Skin epidermis (tissue), 12 donors: ENCODE measurements around the gene NISCH.

Source experiments
- H3K27ac ChIP-seq, 21 experiments: fragments of 200-600 bp; sonication (generic) in 11 of 21; one replicate each; pipeline ENCODE4 v1.5.0; 2020; ENCODE audit warnings: mild to moderate bottlenecking in 3 of 21, inconsistent platforms in 2 of 21, moderate library complexity in 2 of 21
- H3K4me3 ChIP-seq, 7 experiments: fragments of 200-600 bp; sonication (generic) in 2 of 7; one replicate each; pipeline ENCODE4 v1.5.0; 2020; ENCODE audit warnings: inconsistent platforms in 2 of 7, mild to moderate bottlenecking in 2 of 7, moderate library complexity in 1 of 7

NISCH gene

GRCh38 chr3:52501046-52501445, 45.6 kb downstream of the NISCH start:
- no peak overlapping the region for H3K4me3 ChIP-seq
- H3K27ac ChIP-seq, result no peak overlapping the region

GRCh38 chr3:52502001-52502400, 46.6 kb downstream of the NISCH start:
- no peak overlapping the region for H3K4me3 ChIP-seq

GRCh38 chr3:52502808-52503350, 47.5 kb downstream of the NISCH start:
- Histone ChIP-seq H3K27ac (no peak overlapping the region), H3K4me3 (no peak overlapping the region)

More at GRCh38 chr3:52502001-52502400, 46.6 kb downstream of the NISCH start:
- no peak overlapping the region for H3K27ac ChIP-seq

GRCh38 chr3:52503788-52504424, 48.5 kb downstream of the NISCH start:
- no peak overlapping the region for H3K4me3 ChIP-seq
- H3K27ac ChIP-seq, result no peak overlapping the region

- no peak overlapping the region for H3K27ac ChIP-seq
- no peak overlapping the region for H3K4me3 ChIP-seq
Observed at GRCh38 chr3:52504977-52505376, 49.6 kb downstream of the NISCH start.

- Histone ChIP-seq H3K4me3 (no peak overlapping the region), H3K27ac (no peak overlapping the region)
Observed at GRCh38 chr3:52506266-52506966, 51.0 kb downstream of the NISCH start.

DNA sequence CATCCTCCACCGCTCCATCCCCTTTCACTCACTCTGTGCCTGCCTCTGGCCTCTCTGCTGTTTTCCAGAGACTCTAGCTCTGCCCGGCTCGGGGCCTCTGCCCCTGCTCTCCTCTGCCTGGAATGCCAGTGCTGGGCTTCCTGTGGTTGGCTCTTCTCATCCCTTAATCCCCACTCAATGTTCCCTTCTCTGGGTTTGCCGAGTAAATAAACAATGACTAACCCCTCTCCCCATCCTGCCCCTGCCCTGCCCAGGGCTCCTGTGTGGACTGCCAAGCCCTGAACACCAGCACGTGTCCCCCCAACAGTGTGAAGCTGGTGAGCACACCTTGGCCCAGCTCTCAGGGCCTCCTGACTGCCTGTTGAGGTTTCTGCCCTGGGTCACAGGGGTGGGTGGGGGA, 52.0 kb downstream of the NISCH start:
- Histone ChIP-seq H3K4me3 (no peak overlapping the region), H3K27ac (no peak overlapping the region)

GRCh38 chr3:52509753-52510328, 54.4 kb downstream of the NISCH start:
- no peak overlapping the region for H3K27ac ChIP-seq
- no peak overlapping the region for H3K4me3 ChIP-seq

DNA sequence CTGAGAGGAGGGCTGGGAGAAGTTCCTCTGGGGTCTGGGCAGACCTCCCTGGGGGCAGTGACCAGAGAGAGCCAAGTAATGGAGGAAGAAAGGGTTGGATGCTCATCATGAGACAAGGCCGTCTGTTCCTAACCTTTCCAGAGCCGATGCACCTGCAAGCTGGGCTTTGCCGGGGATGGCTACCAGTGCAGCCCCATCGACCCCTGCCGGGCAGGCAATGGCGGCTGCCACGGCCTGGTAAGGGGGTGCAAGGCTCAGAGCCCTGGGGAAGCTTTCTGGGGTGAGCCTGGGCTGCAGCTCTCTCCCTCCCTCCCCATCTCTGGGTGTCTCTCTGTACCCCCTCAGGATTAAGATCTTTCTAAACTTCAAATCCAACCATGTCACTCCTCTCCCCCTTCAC, 56.1 kb downstream of the NISCH start:
- Histone ChIP-seq H3K4me3 (no peak overlapping the region), H3K27ac (no peak overlapping the region)

- H3K27ac ChIP-seq, result no peak overlapping the region
- H3K4me3 ChIP-seq, result no peak overlapping the region
Observed at GRCh38 chr3:52512105-52512504, 56.7 kb downstream of the NISCH start.

GRCh38 chr3:52512727-52513126, 57.3 kb downstream of the NISCH start:
- H3K27ac ChIP-seq, result no peak overlapping the region
- no peak overlapping the region for H3K4me3 ChIP-seq

DNA sequence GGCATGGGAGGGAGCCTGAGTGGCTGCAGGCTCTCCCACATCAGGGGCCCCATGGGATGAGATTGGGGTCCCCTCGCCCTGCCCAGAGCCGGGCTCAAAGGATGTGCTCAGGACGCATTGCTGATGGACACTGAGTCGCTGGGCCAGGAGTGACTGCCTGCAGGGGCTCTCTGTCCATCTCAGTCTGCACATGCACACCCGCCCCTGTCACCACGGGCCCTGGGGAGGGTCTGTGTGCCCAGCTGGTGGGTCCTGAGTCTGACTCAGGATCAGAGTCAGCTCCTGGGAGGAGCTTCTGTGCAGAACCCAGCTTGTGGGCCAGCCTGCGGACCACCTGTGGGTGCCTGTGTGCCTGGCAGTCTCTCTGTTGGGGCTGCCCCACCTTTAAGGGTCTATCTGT, 57.9 kb downstream of the NISCH start:
- Histone ChIP-seq H3K4me3 (no peak overlapping the region), H3K27ac (no peak overlapping the region)

DNA sequence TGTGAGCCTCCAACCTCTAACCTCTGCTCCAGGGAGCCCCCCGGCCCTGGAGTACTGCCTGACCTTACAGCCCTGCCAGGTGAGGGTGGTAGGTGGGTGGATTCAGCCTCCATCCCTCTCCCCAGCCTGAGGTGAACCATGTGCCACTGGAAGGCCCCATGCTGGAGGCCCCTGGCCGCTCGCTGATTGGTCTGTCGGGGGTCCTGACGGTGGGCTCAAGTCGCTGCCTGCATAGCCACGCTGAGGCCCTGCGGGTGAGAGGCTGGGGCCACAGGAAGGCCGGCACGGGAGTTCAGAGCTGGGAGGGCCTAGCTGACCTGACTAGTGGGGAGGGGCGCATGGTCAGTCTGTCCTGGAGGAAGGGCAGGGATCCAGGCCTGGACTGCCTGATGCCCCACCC, 59.2 kb downstream of the NISCH start:
- Histone ChIP-seq H3K4me3 (no peak overlapping the region), H3K27ac (no peak overlapping the region)

GRCh38 chr3:52515192-52515591, 59.8 kb downstream of the NISCH start:
- no peak overlapping the region for H3K4me3 ChIP-seq
- no peak overlapping the region for H3K27ac ChIP-seq

DNA sequence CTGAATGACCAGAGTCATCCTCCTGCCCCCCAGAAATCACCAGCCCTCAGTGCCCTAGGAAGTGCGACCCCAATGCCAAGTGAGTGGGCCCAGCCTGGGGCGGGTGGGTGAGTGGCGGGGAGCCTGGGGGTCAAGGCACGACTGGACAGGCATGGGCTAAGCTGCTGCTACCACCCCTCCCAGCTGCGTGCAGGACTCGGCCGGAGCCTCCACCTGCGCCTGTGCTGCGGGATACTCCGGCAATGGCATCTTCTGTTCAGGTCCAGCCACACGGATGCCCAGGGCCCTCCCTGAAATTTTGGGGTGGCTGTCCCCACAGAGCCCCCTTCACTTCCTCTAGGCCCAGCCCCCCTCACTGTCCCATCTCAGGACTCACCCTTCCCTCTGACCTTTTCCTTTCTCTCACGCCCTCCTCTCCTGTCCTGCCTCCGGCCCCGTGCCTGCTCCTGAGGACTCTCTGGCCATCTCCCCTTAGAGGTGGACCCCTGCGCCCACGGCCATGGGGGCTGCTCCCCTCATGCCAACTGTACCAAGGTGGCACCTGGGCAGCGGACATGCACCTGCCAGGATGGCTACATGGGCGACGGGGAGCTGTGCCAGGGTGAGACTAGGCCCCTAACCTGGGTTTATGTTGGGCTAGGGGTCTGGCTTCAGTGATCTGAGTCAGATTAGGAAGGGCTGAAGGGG, 61.2 kb downstream of the NISCH start:
- no peak overlapping the region for H3K27ac ChIP-seq
- H3K4me3 ChIP-seq, result no peak overlapping the region

DNA sequence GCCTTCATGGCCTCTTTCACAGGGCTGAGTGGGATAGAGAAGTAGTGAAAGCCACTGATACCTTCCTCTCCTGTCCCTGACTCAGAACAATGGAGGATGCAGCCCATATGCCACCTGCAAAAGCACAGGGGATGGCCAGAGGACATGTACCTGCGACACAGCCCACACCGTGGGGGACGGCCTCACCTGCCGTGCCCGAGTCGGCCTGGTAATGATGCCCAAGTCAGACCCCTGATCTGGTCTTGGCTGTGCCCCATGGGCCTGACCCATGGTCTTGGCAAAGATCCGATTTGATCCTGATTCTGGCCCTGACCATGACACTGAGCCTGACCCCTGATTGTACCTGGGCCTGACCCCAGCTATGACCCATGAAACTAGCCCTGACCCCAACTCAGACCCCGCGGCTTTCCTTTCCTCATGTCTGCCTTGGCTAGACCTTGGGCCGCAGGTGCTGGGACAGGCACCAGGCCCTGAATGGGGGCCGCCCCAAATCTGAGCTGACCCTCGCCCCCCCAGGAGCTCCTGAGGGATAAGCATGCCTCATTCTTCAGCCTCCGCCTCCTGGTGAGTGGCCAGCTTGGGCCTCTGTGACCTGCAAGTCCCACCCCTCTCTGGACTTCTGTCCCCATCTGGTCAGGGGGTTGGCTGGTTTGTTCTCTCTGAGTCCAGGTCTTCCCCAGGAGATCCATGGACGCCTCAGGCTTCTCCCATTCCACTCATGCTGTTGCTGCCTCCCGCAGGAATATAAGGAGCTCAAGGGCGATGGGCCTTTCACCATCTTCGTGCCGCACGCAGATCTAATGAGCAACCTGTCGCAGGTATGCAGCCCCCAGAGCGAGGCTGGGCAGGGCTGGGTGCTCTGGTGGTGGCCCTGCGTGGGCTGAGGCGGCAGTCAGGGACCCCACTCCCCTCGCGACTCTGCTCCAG, 62.7 kb downstream of the NISCH start:
- H3K27ac ChIP-seq, result no peak overlapping the region
- peak overlapping the region in 1 of 7 experiments; percentile 14 for H3K4me3 ChIP-seq

DNA sequence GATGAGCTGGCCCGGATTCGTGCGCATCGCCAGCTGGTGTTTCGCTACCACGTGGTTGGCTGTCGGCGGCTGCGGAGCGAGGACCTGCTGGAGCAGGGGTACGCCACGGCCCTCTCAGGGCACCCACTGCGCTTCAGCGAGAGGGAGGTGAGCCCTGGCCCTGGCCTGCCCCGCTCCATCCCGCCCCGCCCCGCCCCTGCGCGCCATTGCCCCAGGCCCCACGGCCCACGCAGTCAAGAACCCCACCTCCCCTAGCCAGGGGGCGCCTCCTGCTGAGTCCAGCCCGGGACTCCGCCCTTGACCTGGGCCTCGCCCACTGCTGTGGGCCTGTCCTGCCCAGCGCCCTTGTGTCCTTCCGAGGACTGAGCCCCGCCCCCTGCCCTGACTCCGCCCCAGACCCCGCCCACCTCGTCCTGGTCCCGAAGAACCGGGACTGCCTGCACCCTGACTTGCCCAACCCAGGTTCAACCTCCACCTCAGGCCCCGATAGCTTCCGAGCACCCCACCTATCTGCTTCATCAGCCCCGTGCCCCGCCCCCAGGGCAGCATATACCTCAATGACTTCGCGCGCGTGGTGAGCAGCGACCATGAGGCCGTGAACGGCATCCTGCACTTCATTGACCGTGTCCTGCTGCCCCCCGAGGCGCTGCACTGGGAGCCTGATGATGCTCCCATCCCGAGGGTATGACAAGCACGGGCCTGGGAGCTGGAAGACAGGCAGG, 63.5 kb downstream of the NISCH start:
- Histone ChIP-seq H3K4me3 (peak overlapping the region in 3 of 7 experiments; percentile 0 to 14 (median 4)), H3K27ac (peak overlapping the region in 1 of 21 experiments; percentile 15)

DNA sequence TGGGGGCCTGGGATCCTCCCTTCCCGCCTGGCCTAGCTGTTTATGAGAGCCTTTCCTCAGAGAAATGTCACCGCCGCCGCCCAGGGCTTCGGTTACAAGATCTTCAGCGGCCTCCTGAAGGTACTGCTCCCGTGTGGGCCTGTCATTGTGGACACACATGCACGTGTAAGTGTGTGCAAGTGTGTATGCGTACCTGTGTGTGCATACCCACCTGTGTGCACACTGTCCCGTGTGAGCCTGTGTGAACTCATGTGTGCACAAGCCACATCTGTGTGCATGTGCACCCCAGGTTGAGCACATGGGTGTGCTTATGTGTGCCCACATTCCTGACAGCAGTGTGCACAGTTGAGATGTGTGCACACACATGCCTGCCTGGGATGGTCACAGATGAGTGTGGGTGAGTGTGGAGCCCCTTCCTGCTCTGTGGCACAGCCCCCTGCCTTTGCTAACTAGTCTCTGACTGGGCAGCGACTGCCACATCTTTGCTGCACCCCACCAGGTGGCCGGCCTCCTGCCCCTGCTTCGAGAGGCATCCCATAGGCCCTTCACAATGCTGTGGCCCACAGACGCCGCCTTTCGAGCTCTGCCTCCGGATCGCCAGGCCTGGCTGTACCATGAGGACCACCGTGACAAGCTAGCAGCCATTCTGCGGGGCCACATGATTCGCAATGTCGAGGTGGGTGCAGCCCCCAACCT, 64.2 kb downstream of the NISCH start:
- no peak overlapping the region for H3K4me3 ChIP-seq
- no peak overlapping the region for H3K27ac ChIP-seq
